Transverse colon (tissue), 4 donors: ENCODE results near the gene P3H3. TPM values are rescaled to one million over a fixed set of nuclear protein-coding genes. Genes with fewer than 3 reads are reported as not detected.

Experiments
- DNase-seq: peaks from one replicate; pipeline ENCODE4 v3.0.0-alpha.2; 2019
- H3K27ac ChIP-seq, 4 donors: fragments of 200-600 bp; sonication (generic); 2 replicates each; pipeline ENCODE4 v1.5.1; 2016 to 2018; ENCODE audit warnings: inconsistent platforms in 4 of 4
- H3K27me3 ChIP-seq: fragments of 200-600 bp; sonication (generic); 2 replicates; pipeline ENCODE4 v1.5.1; 2017; ENCODE audit warnings: inconsistent platforms
- H3K36me3 ChIP-seq, 4 donors: fragments of 200-600 bp; sonication (generic); 2 replicates each; pipeline ENCODE4 v1.5.1; 2017 to 2019; ENCODE audit warnings: inconsistent platforms in 4 of 4
- H3K4me1 ChIP-seq, 4 donors: fragments of 200-600 bp; sonication (generic); 2 replicates each; pipeline ENCODE4 v1.5.1; 2017 to 2020; ENCODE audit warnings: inconsistent platforms in 4 of 4
- H3K4me3 ChIP-seq, 4 donors: fragments of 200-600 bp; sonication (generic); 1 replicate in 1 of 4; 2 replicates in 3 of 4; pipeline versions ENCODE4 v1.5.1 to v1.6.1; 2017 to 2019; ENCODE audit warnings: inconsistent platforms in 4 of 4
- H3K9me3 ChIP-seq, 2 donors: fragments of 200-600 bp; sonication (generic); 2 replicates each; pipeline ENCODE4 v1.5.1; 2017 to 2019; ENCODE audit warnings: inconsistent platforms in 2 of 2
- CTCF ChIP-seq, 5 experiments: fragments of 200-600 bp in 3 of 5; fragments of 450-650 bp in 2 of 5; sonication (generic) in 3 of 5; IDR thresholded peaks; 1 replicate in 2 of 5; 2 replicates in 3 of 5; pipeline ENCODE4 v1.5.1; 2016 to 2017; ENCODE audit warnings: antibody characterized with exemption in 5 of 5, inconsistent platforms in 3 of 5, mild to moderate bottlenecking in 2 of 5, moderate library complexity in 1 of 5
- EP300 ChIP-seq: sonication (generic); formaldehyde crosslinking; IDR thresholded peaks from one replicate; pipeline ENCODE4 v1.6.1; 2017; ENCODE audit warnings: antibody characterized with exemption, low read depth
- POLR2A ChIP-seq: fragments of 450-650 bp; IDR thresholded peaks from one replicate; pipeline ENCODE4 v1.6.1; 2016; ENCODE audit warnings: antibody characterized with exemption, mild to moderate bottlenecking, moderate library complexity
- POLR2AphosphoS5 ChIP-seq, 3 donors: sonication (generic); formaldehyde crosslinking; IDR thresholded peaks; one replicate each; pipeline ENCODE4 v1.6.1; 2016; ENCODE audit warnings: antibody characterized with exemption in 3 of 3
- WGBS, 2 donors: methylation state at CpG; one replicate each; pipeline ENCODE4 v1.1.5; 2018; ENCODE audit warnings: low coverage in 1 of 2; 5-methylcytosine and 5-hydroxymethylcytosine counted together
- in situ Hi-C, 4 donors: fragments of 200-750 bp; cut with MboI; loops; one replicate each; pipeline versions ENCODE4 v1.15.0 to v1.15.1; 2017; ENCODE audit warnings: low sequenced_read_pairs in 3 of 4, low pct_ligation_motif_present in 1 of 4, low pct_unique_long_range_greater_than_20kb in 1 of 4
- intact Hi-C: fragments of 100-400 bp; cut with DNase I; formaldehyde crosslinking; loops from one replicate; pipeline ENCODE4 v1.15.1; 2023; ENCODE audit warnings: low total_unique reads
- total RNA-seq, 4 donors: library from RNA; depleted of rRNA; stranded (reverse); fragments of >200 nt; gene quantifications; one replicate each; pipeline ENCODE4 v1.1.0, GENCODE V29; 2016

P3H3 gene
- total RNA-seq, 4 donors from 2014 or later, result 5.9 to 32.9 (median 14.4) TPM

DNA sequence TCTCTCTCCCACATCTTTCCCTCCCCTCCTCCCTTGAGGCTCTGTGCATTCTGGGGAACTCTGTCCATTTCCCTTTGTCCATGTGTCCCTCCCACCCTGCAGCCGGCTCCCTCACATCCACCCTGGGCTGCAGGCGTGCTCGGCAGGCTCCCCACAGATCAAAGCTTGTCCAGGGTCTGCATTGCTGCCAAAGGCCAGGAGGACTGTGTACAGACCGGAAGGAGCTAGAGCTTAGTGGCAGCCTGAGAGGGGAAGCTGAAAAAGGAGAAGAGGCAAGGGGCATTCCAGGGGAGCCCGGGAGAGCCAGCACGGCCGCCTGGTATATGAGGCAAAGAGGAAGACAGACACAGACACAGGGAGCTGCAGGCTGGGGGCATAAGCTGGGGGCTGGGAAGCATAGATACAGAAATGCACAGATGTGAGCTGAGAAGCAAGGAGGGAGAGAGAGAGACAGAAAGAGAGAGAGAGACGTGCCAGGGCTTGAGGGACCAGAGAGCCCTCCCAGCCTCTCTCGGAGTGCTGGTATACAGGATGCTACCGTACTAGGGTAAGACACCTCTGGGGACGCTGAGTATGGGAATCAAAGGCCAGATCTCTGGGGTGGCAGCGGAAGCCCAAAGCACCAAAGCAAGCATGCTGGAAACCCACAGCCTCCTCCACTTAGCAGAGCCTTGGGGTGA lies 35.5 kb upstream of the P3H3 start:
- H3K36me3 ChIP-seq, result no peaks in the 10 kb centered on the region
- TF ChIP-seq EP300 (no peak), POLR2A (peak; percentile 25), CTCF (IDR thresholded peaks at IDR 0.05) (no peak), POLR2AphosphoS5 (IDR thresholded peaks at IDR 0.05) (peak in 1 of 3 donors; percentile 42)
- WGBS, 2 donors, result 20 to 39% methylated on average over 3 to 12 of the region's 12 CpGs
- H3K9me3 ChIP-seq, result no peaks in the 10 kb centered on the region
- H3K4me1 ChIP-seq, result peaks cover 0 to 14% (median 3%) of the 10 kb centered on the region in 4 donors
- in situ Hi-C loops (no loop called here), intact Hi-C loops (no loop called here)
- no peak for DNase-seq
- peak overlapping the region in 2 of 4 donors; percentile 6 to 26 for H3K4me3 ChIP-seq
- H3K27ac ChIP-seq, result peak overlapping the region; percentile 46 to 79 (median 66)
- H3K27me3 ChIP-seq, result no peaks in the 10 kb centered on the region

DNA sequence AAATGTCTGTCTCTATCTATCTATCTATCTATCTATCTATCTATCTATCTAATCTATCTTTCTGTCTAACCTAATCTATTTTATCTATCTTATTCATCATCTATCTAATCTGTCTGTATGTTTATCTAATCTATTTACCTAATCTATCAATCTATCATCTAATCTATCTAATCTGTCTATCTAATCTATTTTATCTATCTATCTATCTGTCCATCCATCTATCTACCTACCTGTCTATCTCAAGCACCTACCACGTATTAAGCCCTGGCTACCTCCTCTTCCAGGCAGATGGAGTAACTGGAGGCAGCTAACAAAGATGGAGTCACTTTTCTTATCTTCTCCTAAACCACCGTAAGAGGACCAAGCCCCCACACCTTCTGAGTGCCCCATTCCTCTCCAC lies 33.1 kb upstream of the P3H3 start:
- Histone ChIP-seq H3K36me3 (no peaks in the 10 kb centered on the region), H3K27ac (no peak overlapping the region), H3K4me1 (peaks cover 0 to 14% (median 3%) of the 10 kb centered on the region in 4 donors), H3K4me3 (no peak overlapping the region), H3K27me3 (no peaks in the 10 kb centered on the region), H3K9me3 (no peaks in the 10 kb centered on the region)
- no peak for DNase-seq
- in situ Hi-C loops, result no loop called here
- intact Hi-C loops, result no loop called here
- TF ChIP-seq CTCF (IDR thresholded peaks at IDR 0.05) (no peak), EP300 (no peak), POLR2A (no peak), POLR2AphosphoS5 (IDR thresholded peaks at IDR 0.05) (no peak)
- 81 to 85% methylated on average over 2 of the region's 2 CpGs for WGBS, 2 donors

DNA sequence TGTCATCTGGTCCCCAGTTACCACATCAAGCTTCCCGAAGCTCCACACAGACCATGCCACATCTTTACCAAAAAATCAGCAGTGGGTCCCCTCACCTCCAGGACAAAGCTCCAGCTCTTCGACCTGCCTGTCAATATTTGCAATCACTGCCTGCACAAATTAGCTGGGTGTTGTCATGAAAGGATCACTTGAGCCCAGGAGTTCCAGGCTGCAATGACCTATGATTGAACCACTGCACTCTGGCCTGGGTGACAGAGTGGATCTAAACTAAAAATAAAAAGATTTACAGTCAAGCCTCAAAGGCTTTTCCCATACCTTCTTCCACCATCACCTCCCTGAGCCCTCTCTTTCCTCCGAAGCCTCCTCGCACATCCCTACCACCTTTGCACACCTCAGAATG lies 31.6 kb upstream of the P3H3 start:
- H3K4me3 ChIP-seq, result no peak overlapping the region
- WGBS, 2 donors, result 85% methylated on average over 4 of the region's 4 CpGs; no CpG with 5 or more reads in 1 of the 2 donors
- no peaks in the 10 kb centered on the region for H3K27me3 ChIP-seq
- TF ChIP-seq POLR2A (no peak), CTCF (IDR thresholded peaks at IDR 0.05) (no peak), EP300 (no peak), POLR2AphosphoS5 (IDR thresholded peaks at IDR 0.05) (no peak)
- intact Hi-C loops, result no loop called here
- no peaks in the 10 kb centered on the region for H3K9me3 ChIP-seq
- in situ Hi-C loops, result no loop called here
- no peak overlapping the region for H3K27ac ChIP-seq
- H3K4me1 ChIP-seq, result peaks cover 0 to 14% (median 3%) of the 10 kb centered on the region in 4 donors
- no peaks in the 10 kb centered on the region for H3K36me3 ChIP-seq
- no peak for DNase-seq

DNA sequence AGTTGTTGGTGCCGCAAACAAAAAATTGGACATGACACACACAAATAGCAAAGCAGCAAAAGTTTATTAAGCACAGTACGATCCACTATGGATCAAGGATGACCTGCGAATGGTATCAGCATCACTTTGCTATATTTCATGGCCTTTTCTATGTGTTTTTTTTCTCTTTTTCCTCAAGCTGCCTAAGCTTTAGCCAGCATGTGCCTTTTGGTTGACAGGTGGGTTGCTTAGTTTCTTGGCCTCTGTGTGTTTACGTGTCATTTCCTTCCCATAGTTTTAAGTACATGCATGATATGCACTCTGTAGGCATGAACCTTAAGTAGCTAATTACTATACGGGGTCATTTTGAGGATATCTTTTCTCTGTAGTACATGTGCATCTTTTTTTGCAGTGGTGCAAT lies 29.1 kb upstream of the P3H3 start:
- no peak overlapping the region for H3K4me3 ChIP-seq
- no peak overlapping the region for H3K27ac ChIP-seq
- in situ Hi-C loops, result no loop called here
- no peaks in the 10 kb centered on the region for H3K27me3 ChIP-seq
- DNase-seq, result no peak
- H3K36me3 ChIP-seq, result no peaks in the 10 kb centered on the region
- TF ChIP-seq POLR2A (no peak), POLR2AphosphoS5 (IDR thresholded peaks at IDR 0.05) (no peak), EP300 (no peak), CTCF (IDR thresholded peaks at IDR 0.05) (no peak)
- no peaks in the 10 kb centered on the region for H3K9me3 ChIP-seq
- no peaks in the 10 kb centered on the region for H3K4me1 ChIP-seq
- WGBS, 2 donors, result 81 to 88% methylated on average over 5 of the region's 5 CpGs
- intact Hi-C loops, result no loop called here
